Renal cortex interstitium (tissue), 11 donors: ENCODE results near the gene GOLGA2. TPM values are rescaled to one million over a fixed set of nuclear protein-coding genes. Genes with fewer than 3 reads are reported as not detected.
"Not testable (repeated sequence)": the region's sequence is repeated elsewhere in the genome, so short reads cannot be mapped to it uniquely, and the experiment has no call there.

ENCODE experiments used
- DNase-seq, 11 donors: peaks; one replicate each; pipeline ENCODE4 v3.0.0-alpha.2; 2013; ENCODE audit warnings: low read depth in 9 of 11, low spot score in 4 of 11; ENCODE audit errors: extremely low read depth in 1 of 11
- polyA plus RNA-seq, 3 donors: library from polyadenylated mRNA; unstranded; fragments of 120-200 nt; gene quantifications; one replicate each; pipeline ENCODE4 v1.2.1, GENCODE V29; 2013; ENCODE audit not compliant: insufficient read length in 3 of 3

Gene GOLGA2
- polyA plus RNA-seq, 3 donors = 72.9 to 115 (median 81.4) TPM

DNA sequence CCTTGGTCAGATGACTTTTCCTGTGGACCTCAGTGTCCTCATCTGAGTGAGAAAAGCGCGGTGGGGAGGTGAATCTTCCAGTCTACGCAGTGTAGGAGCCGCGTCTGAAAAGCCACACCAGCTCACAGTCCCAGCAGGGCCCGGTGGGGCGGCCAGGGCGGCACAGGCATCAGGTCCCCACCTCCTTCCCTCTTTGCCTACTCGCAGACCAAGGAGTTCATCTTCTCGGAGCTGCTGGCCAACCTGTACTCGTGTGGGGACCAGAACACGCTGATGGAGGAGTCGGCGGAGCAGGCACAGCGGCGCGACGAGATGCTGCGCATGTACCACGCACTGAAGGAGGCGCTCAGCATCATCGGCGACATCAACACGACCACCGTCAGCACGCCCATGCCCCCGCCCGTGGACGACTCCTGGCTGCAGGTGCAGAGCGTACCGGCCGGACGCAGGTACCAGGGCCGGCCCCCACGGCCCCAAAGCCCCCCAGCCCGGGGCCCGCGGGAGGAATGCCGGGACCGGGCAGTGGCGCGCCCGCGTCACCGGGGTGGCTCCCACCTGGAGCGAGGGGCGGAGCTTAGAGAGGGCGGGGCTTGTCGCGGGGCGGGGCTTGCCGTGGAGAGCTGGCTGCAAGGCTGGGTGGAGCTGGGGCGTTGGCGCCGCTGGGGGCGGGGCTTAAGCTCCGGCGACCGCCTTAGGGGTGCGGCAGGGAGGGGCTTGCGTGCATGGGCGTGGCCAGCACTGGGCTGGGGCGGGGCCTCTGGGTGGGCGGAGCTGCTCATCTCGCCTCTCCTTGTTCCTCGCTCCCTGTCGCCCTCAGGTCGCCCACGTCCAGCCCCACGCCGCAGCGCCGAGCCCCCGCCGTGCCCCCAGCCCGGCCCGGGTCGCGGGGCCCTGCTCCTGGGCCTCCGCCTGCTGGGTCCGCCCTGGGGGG, 25.6 kb downstream of the GOLGA2 start:
- peak in 7 of 11 donors; percentile 57 to 77 (median 74) for DNase-seq

DNA sequence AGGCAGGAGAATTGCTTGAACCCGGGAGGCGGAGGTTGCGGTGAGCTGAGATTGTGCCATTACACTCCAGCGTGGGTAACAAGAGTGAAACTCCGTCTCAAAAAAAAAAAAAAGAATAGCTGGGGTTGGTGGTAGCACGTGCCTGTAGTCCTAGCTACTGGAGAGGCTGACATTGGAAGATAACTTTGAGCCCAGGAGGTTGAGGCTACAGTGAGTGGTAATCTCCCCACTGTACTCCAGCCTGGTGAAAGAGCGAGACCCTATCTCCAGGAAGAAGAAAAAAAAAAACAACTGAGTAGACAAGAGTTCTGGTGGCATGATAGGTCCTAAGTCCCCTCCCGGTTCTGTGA, 26.3 kb downstream of the GOLGA2 start:
- no peak for DNase-seq

DNA sequence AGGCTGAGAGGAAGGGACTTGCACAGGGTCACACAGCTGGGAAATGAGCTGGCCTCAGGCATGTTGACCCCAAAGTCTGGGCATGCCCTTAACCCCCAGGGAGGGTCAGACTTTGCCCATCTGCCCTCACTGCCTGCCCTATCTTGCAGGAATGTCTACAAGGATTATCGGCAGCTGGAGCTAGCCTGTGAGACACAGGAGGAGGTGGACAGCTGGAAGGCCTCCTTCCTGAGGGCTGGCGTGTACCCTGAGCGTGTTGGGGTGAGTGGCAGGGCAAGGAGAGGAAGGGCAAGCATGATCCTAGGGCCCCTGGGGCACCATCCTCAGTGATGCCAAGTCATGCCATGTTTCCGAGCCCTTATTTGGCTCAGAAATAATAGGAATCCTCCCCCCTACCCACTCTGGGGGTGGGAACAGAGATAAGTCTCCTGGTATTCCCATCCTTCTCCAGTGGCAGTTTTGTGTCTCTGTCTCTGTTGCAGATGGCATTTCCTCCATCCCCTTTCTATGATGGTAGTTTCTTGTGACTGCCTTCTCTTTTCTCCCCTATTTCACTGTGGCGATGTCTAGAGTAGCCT, 28.5 kb downstream of the GOLGA2 start:
- no peak for DNase-seq

DNA sequence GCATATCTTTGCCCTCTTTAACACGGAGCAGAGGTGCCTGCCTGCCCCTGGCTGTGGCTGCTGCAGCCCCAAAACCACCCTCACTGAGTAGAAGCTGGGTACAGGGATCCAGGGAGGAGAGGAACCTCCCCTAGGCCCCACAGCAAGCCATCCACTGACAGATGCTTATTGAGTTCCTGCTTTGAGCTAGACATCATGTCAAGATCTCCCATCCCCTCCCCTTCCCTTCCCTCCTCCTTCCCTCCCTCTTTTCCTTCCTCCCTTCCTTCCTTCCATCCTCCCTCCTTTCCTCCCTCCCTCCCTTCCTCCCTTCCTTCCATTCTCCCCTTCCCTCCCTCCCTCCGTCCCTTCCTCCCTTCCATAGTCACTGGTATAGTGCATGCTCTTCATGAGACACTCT, 29.3 kb downstream of the GOLGA2 start:
- no peak for DNase-seq

DNA sequence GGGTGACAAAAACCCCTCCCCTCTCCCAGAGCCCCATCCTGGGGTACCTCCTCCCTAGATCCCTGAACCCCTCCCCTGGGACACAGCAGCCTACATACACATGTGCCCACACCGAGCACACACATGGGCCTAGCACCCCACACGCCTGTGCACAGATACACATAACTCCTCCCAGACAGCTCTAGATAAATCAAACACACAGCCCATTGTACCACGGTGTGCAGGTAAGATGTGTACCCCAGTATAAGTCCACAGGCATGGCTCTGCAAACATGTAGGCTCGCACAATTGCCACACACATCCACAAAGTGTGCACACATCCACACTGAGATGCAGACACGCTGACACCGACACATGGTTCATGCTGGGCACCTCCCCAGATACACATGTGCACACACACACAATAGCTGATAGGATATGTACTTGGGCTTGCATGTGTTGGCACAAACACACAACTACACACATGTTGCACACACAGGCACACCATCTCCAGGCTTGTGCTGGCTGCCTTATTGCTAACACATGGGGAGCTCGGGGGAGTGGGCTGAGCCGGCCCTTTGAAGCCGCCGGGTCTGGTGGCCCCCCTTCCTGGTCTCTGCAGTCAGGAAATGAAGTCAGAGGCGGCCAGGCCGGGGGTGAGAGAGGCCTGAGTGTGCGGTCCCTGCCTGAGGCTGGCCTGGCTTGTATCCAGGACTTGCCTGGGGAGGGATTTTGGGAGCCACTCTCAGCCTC, 30.2 kb downstream of the GOLGA2 start:
- peak in 7 of 11 donors; percentile 43 to 82 (median 76) for DNase-seq

DNA sequence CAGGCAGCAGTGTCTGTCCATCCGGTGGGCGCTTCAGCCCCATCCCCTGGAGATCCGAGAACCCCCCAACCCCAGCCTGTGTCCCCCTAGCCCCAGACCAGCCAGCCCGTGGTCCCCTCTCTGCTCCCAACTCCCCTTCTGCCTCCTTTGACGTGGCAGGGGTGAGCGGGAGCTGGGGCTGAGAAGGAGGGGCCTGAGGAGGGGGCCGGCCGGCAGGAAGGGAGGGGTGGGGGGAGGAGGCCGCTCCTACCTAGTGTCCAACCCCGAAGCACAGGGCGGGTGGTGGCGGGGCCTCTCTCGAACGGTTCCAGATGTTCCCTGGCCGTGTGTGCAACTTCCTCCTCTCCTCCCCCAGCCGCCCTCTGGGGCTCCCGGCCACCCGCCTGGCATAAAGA, 31.0 kb downstream of the GOLGA2 start:
- DNase-seq = peak; percentile 55 to 90 (median 84)

DNA sequence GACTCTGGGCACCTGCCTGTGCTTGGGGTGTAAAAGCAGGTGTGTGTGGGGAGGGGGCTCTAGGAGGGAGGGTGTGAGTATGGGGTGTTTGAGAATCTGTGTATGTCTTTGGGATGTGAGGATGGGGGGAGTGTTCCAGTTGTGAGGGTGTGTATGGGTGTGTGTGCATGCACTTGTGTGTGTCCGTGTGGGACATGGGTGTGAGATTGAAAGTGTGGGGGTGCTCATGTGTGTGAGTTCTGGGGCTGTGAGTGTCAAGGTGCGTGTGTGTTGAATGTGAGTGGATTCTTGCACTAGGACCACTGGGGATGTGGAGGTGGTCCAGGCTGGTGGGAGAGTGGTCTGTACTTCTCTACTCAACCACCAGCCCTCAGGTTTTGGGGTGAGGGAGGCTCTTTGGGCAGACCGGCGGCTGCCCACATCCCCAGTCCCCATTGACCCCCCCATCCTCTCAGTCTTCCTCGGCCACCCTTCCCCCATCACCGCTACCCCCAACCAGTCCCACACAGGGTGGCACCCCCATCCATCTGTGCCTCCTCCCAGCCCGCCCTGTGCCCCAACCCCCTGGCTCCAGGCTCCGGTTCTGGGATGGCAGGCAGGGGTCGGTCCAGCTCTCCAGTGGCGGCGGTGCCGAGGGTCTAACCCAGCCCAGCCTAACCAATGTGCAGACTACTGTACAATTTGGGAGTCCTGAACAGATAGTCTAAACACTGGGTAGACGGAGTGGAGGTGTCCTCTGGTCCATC, 31.5 kb downstream of the GOLGA2 start:
- DNase-seq = no peak

DNA sequence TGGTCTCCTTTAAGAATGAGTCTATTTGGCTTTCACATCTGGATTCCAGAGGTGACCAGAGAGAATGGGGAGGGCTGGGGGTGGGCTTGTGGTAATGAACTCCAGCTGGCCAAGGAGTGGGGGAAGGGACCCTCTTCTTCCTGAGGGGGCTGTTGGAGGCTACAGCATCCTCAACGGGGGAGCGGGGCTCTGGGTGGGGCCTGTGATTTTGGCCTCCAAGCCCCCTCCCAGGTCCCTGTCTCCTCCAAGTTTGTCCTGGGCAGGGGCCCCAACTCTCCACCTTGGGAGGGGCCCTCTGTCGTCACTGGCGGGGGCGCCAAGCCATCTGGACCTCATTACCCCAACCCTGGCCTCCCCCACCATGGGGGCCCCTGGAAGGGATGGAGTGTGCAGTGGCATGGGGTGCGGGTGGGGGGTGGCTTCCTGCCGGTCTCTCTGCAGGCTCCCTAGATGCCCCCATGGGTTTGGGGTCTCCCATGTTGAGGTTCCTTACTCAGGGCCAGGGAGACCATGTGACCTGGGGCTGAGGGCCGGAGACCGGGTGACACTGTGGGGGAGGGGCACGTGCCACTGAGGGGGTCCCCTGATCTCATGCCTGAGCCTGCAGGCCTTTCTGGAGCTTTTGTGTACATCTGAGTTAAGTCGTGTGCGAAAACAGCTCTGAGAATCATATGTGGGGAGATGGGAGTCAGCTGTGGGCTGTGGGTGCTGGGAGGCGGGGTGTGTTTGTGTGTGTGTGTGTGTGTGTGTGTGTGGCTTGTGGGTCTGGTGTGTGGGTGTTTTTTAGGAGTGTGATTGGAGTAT, 32.4 kb downstream of the GOLGA2 start:
- peak in 3 of 11 donors; percentile 57 to 63 (median 63) for DNase-seq

DNA sequence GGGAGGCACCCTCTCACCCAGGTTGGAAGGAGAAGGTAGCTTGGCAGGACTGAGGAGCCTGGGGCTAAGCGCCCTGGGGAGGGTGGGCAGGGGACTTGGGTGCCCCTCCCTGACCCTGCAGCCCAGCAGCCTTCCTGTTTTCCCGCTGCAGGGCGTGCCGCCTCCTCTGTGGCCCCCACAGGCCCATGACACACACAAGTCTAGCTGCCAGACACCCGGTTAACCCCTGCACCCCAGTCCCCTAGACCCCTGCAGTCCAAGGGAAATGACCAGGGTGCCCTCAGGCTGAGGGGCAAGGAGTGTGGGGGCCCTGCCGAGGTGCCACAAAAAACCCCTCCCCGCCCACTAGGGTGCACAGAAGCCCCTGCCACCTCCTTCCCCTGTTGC, 33.0 kb downstream of the GOLGA2 start:
- DNase-seq = no peak

DNA sequence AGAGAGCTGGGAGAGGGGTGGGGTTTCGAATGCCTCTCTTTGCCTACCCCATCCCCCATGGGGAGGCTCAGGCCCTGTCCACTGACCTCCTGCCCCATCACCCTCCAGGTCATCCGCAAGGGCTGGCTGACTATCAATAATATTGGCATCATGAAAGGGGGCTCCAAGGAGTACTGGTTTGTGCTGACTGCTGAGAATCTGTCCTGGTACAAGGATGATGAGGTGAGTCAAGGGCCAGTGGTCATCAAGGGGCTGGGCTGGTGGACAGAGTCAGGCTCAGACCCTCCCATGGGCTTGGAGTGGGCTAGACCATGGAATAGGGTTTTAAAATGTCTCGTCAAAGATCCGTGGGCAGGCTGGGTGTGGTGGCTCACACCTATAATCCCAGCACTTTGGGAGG, 33.7 kb downstream of the GOLGA2 start:
- DNase-seq = no peak

DNA sequence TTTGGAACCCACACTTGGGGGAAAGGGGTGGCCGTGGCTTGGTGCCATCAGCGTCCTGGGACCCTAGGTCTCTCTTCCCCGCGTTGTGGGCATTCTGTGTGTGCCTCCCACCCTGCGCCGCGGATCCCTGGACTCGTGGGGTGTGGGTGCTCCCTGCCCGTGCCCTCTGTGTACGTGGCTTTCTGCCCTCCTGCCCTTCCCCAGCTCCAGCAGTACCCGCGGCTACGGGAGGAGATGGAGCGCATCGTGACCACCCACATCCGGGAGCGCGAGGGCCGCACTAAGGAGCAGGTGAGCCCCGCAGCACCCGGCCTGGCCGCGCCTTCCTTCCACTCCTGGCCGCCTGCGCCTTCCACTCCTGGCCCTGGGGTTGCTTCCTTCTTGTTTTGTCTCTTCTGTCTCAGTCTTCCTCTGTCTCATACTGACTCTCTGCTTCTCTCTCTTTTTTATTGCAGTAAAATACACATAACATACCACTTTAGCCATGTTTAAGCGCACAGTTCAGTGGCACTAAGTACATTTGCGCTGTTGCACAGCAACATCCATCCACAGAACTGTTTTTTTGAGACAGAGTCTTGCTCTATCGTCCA, 41.9 kb downstream of the GOLGA2 start:
- no peak for DNase-seq

DNA sequence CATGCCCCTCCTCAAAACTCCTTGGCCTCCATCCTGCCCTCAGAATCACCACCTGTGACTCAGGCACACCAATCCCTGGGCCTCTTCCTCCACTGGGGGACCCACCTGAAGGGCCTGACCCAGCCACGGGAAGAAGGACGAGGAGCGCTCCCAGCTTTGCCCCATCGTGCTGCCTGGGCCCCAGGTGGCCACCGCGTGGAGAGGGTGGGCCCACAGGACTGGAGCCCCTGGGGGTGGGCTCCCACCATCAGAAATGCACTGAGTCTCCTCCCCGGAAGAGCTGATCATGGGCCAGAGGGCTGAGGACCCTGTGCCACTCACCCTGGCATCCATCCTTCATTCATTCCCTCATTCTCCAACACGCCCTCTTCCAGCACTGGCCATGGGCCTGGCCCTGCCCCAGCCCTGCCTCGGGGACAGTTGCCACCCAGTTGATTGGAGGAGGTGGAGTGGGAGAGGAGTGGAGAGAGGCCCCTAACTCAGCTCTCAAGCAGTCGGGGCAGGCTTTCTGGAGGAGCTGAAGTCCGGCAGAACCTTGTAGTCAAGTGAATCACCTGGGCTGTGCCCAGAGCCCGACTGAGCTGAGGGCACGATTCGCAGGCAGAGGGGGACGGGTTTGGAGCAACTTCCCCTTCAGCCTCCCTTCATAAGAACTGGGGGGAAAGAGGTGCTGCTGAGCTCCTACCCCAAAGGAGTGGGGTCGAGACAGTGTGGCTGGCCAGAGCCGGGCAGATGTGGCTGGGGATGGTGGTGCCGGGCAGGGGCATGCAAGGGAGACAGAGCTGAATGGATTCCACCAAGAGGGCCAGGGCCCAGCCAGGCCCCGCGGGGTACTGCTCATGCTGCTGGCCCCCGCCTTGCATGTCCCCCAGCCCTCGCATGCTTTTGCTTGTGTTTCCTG, 43.0 kb downstream of the GOLGA2 start:
- no peak for DNase-seq

DNA sequence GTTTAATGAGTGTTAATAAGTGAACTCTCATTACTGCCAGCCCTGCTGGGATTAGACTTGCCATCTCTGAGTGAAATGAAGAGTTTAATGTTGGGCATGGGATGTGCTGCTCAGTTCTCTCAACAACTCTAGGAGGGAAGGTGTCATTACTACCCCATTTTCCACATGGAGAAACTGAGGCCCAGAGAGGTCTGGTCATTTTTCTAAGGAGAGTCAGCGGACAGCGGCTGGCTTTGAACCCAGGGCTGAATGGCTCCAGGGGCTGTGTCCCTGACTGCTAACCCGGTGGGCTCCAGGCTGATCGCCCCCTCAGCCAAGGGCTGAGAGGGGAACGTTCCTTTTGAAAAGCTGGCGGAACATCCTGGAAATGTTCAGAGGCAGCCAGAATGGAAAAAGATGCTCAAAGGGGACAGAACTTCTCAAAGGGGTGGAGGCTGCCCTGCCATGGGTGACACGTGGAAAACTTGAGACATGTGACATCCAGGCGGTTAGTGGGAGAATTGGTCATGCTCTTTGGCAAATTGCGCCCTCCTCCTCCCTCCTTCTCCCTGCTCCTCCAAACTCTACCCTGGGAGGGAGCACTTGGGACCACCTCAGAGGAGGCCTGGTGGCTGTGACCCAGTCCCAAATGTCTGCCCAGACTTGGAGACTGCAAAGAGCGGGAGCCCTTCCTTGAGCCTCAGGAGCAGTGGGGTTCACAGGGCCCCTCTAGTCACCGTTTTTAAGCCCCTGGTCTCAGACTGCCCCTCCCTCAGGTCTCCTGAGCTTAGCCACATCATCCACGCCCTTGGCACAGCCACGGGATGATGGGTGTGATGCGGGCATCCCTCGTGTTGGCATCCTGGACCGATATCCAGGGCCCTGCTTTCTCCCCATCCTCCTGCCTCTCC, 43.9 kb downstream of the GOLGA2 start:
- no peak for DNase-seq

DNA sequence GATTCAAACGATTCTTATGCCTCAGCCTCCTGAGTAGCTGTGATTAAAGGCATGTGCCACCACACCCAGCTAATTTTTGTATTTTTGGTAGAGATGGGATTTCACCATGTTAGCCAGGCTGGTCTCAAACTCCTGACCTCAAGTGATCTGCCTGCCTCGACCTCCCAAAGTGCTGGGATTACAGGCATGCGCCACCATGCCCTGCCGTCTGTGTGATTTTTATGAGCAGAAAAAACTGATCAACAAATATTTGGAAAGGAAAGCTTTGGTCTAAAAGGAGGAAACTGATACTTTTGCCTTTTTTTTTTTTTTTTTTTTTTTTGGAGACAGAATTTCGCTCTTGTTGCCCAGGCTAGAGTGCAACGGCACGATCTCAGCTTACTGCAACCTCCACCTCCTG, 44.9 kb downstream of the GOLGA2 start:
- not testable (repeated sequence) for DNase-seq

DNA sequence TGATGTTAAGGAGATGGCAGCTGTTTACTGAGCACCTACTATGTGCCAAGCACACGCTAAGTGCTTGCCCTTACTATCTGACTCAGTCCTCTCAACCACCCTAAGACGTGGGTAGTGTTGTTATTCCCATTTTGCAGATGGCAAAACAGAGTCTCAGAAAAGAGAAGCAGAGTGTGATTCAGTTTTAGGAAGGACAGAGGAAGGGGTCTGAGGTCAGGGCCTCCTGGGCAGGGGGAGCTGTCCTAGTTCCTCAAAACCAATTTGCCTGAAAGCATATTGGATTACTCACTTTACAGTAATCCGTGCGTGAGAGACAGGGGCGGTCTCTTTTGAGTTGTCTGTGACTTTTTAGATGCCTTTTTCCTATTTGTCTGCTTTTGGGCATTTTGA, 49.4 kb downstream of the GOLGA2 start:
- DNase-seq = no peak

DNA sequence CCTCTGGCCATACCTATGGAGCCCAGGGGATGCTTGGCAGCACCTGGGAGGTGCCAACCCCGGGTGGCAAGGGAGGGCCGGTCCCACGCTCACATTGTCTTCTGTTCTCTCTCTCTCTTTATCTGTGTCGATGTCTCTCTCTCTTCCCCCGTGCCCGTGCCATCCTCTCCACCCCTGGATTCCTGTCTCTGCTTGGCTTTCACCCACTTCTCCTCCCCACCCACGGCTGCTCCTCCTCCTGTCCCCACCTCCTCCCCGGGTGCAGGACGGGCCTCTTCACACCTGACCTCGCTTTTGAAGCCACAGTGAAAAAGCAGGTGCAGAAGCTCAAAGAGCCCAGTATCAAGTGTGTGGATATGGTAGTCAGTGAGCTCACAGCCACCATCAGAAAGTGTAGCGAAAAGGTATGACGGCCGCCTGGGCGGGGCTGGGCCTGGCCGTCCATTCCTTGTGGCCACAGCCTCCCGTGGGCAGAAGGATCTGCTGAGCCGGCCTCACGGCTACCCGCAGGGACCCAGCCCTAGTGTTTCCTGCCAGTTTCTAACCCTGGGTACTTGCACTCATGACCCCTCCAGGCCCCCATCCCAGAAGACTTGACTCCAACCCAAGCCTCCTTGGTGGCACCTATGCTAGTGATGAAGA, 49.9 kb downstream of the GOLGA2 start:
- DNase-seq = no peak
